Gastroesophageal sphincter (tissue), 3 donors: ENCODE data around the gene IMMP2L.

Source experiments
- CTCF ChIP-seq, 4 experiments: fragments of 200-600 bp in 2 of 4; fragments of 450-650 bp in 2 of 4; sonication (generic) in 1 of 4; IDR thresholded peaks; one replicate each; pipeline ENCODE4 v1.5.1; 2017 to 2019; ENCODE audit warnings: antibody characterized with exemption in 4 of 4, mild to moderate bottlenecking in 2 of 4, moderate library complexity in 2 of 4
- POLR2A ChIP-seq, 2 donors: fragments of 450-650 bp; IDR thresholded peaks; one replicate each; pipeline ENCODE4 v1.6.1; 2017; ENCODE audit warnings: antibody characterized with exemption in 2 of 2, mild to moderate bottlenecking in 2 of 2, moderate library complexity in 1 of 2
- POLR2AphosphoS5 ChIP-seq: sonication (generic); formaldehyde crosslinking; IDR thresholded peaks from one replicate; pipeline ENCODE4 v1.6.1; 2017; ENCODE audit warnings: antibody characterized with exemption

- TF ChIP-seq POLR2AphosphoS5 (no peak), CTCF (IDR thresholded peaks at IDR 0.05) (no peak), POLR2A (IDR thresholded peaks at IDR 0.05) (no peak)
Observed at GRCh38 chr7:111108000-111108399, 454.3 kb downstream of the IMMP2L start.
